Measurements from ENCODE around the gene S100A10.

Gene S100A10

GRCh38 chr1:151994956-151995355 is 1.3 kb upstream of the S100A10 start:
- Histone ChIP-seq H4K20me1 (ENCODE audit: low read depth, low read length) (no peaks in the 10 kb centered on the region), H3K27ac (ENCODE audit: low read depth, low read length) (no peak overlapping the region), H3K9ac (ENCODE audit: low read length) (no peak overlapping the region), H3K9me2 (replicated peaks; ENCODE audit: insufficient read depth, low read length) (no peaks in the 10 kb centered on the region), H3K27me3 (ENCODE audit: low read length) (no peaks in the 10 kb centered on the region), H3K4me2 (ENCODE audit: low read depth, low read length, poor library complexity, severe bottlenecking) (no peak overlapping the region), H3K9me3 (ENCODE audit: insufficient read depth, low read length) (no peaks in the 10 kb centered on the region), H3K4me3 (ENCODE audit: insufficient read depth, low read length, poor library complexity, severe bottlenecking) (no peak overlapping the region), H3K36me3 (ENCODE audit: low read length) (no peaks in the 10 kb centered on the region), H3F3A (ENCODE audit: insufficient read depth) (peaks cover 10% of the 10 kb centered on the region), H2AFZ (ENCODE audit: low read depth, low read length, severe bottlenecking) (no peak overlapping the region), H3K79me2 (ENCODE audit: insufficient read depth, low read length) (no peaks in the 10 kb centered on the region)
- no peak for TF ChIP-seq CTCF (IDR thresholded peaks at IDR 0.05; ENCODE audit: insufficient read depth, low read length, poor library complexity, severe bottlenecking)

GRCh38 chr1:151993084-151993733 is 450 bp downstream of the S100A10 start:
- no peaks in the 10 kb centered on the region for H3K9me2 ChIP-seq (replicated peaks; ENCODE audit: insufficient read depth, low read length)
- peak overlapping the region; percentile 51 for H3K4me2 ChIP-seq (ENCODE audit: low read depth, low read length, poor library complexity, severe bottlenecking)
- no peaks in the 10 kb centered on the region for H3K9me3 ChIP-seq (ENCODE audit: insufficient read depth, low read length)
- H3K79me2 ChIP-seq (ENCODE audit: insufficient read depth, low read length) = no peaks in the 10 kb centered on the region
- no peaks in the 10 kb centered on the region for H4K20me1 ChIP-seq (ENCODE audit: low read depth, low read length)
- H3F3A ChIP-seq (ENCODE audit: insufficient read depth) = peaks cover 10% of the 10 kb centered on the region
- no peak overlapping the region for H3K27ac ChIP-seq (ENCODE audit: low read depth, low read length)
- TF ChIP-seq EZH2phosphoT487 (conservative IDR thresholded peaks at IDR 0.05; ENCODE audit: low read length) (no peak), CTCF (IDR thresholded peaks at IDR 0.05; ENCODE audit: insufficient read depth, low read length, poor library complexity, severe bottlenecking) (no peak)
- H3K27me3 ChIP-seq (ENCODE audit: low read length) = no peaks in the 10 kb centered on the region
- H3K36me3 ChIP-seq (ENCODE audit: low read length) = no peaks in the 10 kb centered on the region
- peak overlapping the region; percentile 94 for H2AFZ ChIP-seq (ENCODE audit: low read depth, low read length, severe bottlenecking)
- H3K4me3 ChIP-seq (ENCODE audit: insufficient read depth, low read length, poor library complexity, severe bottlenecking) = peak overlapping the region; percentile 62
- H3K9ac ChIP-seq (ENCODE audit: low read length) = peak overlapping the region; percentile 63

GRCh38 chr1:151992303-151993083 is 1.2 kb downstream of the S100A10 start:
- H3F3A ChIP-seq (ENCODE audit: insufficient read depth) = peaks cover 10% of the 10 kb centered on the region
- no peaks in the 10 kb centered on the region for H3K36me3 ChIP-seq (ENCODE audit: low read length)
- H2AFZ ChIP-seq (ENCODE audit: low read depth, low read length, severe bottlenecking) = peak overlapping the region; percentile 94
- H3K27ac ChIP-seq (ENCODE audit: low read depth, low read length) = no peak overlapping the region
- H3K4me2 ChIP-seq (ENCODE audit: low read depth, low read length, poor library complexity, severe bottlenecking) = peak overlapping the region; percentile 51
- no peaks in the 10 kb centered on the region for H4K20me1 ChIP-seq (ENCODE audit: low read depth, low read length)
- peak overlapping the region; percentile 63 for H3K9ac ChIP-seq (ENCODE audit: low read length)
- H3K9me2 ChIP-seq (replicated peaks; ENCODE audit: insufficient read depth, low read length) = no peaks in the 10 kb centered on the region
- H3K79me2 ChIP-seq (ENCODE audit: insufficient read depth, low read length) = no peaks in the 10 kb centered on the region
- H3K4me3 ChIP-seq (ENCODE audit: insufficient read depth, low read length, poor library complexity, severe bottlenecking) = peak overlapping the region; percentile 62
- TF ChIP-seq CTCF (IDR thresholded peaks at IDR 0.05; ENCODE audit: insufficient read depth, low read length, poor library complexity, severe bottlenecking) (no peak), EZH2phosphoT487 (conservative IDR thresholded peaks at IDR 0.05; ENCODE audit: low read length) (no peak)
- no peaks in the 10 kb centered on the region for H3K27me3 ChIP-seq (ENCODE audit: low read length)
- no peaks in the 10 kb centered on the region for H3K9me3 ChIP-seq (ENCODE audit: insufficient read depth, low read length)
